GM12878 (cell line): ENCODE results near the gene IL22RA2. TPM values are rescaled to one million over a fixed set of nuclear protein-coding genes. Genes with fewer than 3 reads are reported as not detected.
A peak's percentile ranks its signal among the peaks of the same experiment; 100 is the strongest.
"Not testable (repeated sequence)": the region's sequence is repeated elsewhere in the genome, so short reads cannot be mapped to it uniquely, and the experiment has no call there.

Experiments
- ATAC-seq: fragments of 200-7000 bp; cut with Tn5 transposase; 3 replicates; pipeline ENCODE4 v1.9.1; 2020; ENCODE audit warnings: mild to moderate bottlenecking, moderate library complexity
- BruUV-seq: library from RNA; stranded (reverse); fragments of 400-500 nt; replicated peaks from 2 replicates; lab custom pipeline; 2021; lab: Mats Ljungman, UMichigan
- CTCF ChIA-PET: fragments of 300-600 bp; sonication (Branson Sonifier 250); formaldehyde crosslinking; extraction: SDS; loops from one replicate; lab custom pipeline; 2021; ENCODE audit warnings: inconsistent platforms; lab: Yijun Ruan, JAX
- POLR2A ChIA-PET: fragments of 350-600 bp; formaldehyde crosslinking; extraction: SDS; loops from one replicate; lab custom pipeline; 2021; ENCODE audit warnings: inconsistent platforms; lab: Charles Lee
- RAD21 ChIA-PET: fragments of 300-600 bp; sonication (Branson Sonifier 250); formaldehyde crosslinking; loops from one replicate; lab custom pipeline; 2023; ENCODE audit warnings: antibody characterized with exemption; ENCODE audit not compliant: unreplicated experiment; lab: Charles Lee
- SMC1A ChIA-PET: fragments of 300-600 bp; sonication (Branson Sonifier 250); formaldehyde crosslinking; loops from one replicate; lab custom pipeline; 2023; ENCODE audit not compliant: unreplicated experiment, uncharacterized antibody; lab: Charles Lee
- DNase-seq: peaks from one replicate; pipeline ENCODE4 v3.0.0-alpha.2; 2011; ENCODE audit warnings: low read depth, low spot score
- FAIRE-seq: peaks from 3 replicates; lab custom pipeline; 2011; peaks lifted over from hg19 to GRCh38; lab: Jason Lieb, UNC
- H2AFZ ChIP-seq: 2 replicates; pipeline ENCODE4 v1.6.0; 2011; ENCODE audit warnings: low read depth, low read length, control low read depth; ENCODE audit not compliant: control insufficient read depth
- H3K27ac ChIP-seq: 2 replicates; pipeline ENCODE4 v1.5.1; 2011; ENCODE audit warnings: control low read depth; ENCODE audit not compliant: control insufficient read depth, insufficient read depth
- H3K27me3 ChIP-seq, 2 experiments: replicated peaks in 1 of 2; 2 replicates each; pipeline versions ENCODE4 v1.6.0 to v1.6.1; 2011; ENCODE audit warnings: low read length in 1 of 2; ENCODE audit not compliant: control insufficient read depth in 2 of 2, insufficient read depth in 2 of 2
- H3K36me3 ChIP-seq, 2 experiments: 2 replicates each; pipeline ENCODE4 v1.5.1; 2011; ENCODE audit warnings: low read length in 1 of 2; ENCODE audit not compliant: control insufficient read depth in 2 of 2, insufficient read depth in 2 of 2
- H3K4me1 ChIP-seq: 2 replicates; pipeline ENCODE4 v1.6.1; 2011; ENCODE audit warnings: mild to moderate bottlenecking, low read length, moderate library complexity, mixed read lengths; ENCODE audit not compliant: control insufficient read depth, insufficient read depth
- H3K4me2 ChIP-seq: 2 replicates; pipeline ENCODE4 v1.6.0; 2011; ENCODE audit warnings: control low read depth; ENCODE audit not compliant: control insufficient read depth, insufficient read depth
- H3K4me3 ChIP-seq: fragments of 200-600 bp; sonication (generic); 2 replicates; pipeline ENCODE4 v1.5.1; 2016
- H3K79me2 ChIP-seq: 2 replicates; pipeline ENCODE4 v1.6.0; 2011; ENCODE audit warnings: low read length; ENCODE audit not compliant: control insufficient read depth, insufficient read depth
- H3K9ac ChIP-seq: 2 replicates; pipeline ENCODE4 v1.8.0; 2011; ENCODE audit warnings: low read length, control low read depth, mixed read lengths; ENCODE audit not compliant: control insufficient read depth, insufficient read depth
- H3K9me3 ChIP-seq: replicated peaks from 3 replicates; pipeline ENCODE4 v1.5.1; 2011; ENCODE audit warnings: mild to moderate bottlenecking, low read length; ENCODE audit not compliant: control insufficient read depth, insufficient read depth
- H4K20me1 ChIP-seq: 2 replicates; pipeline ENCODE4 v1.6.0; 2011; ENCODE audit not compliant: control insufficient read depth, insufficient read depth
- E2F8 ChIP-seq: fragments of 450-650 bp; IDR thresholded peaks from 2 replicates; pipeline ENCODE4 v1.6.1; 2018; ENCODE audit warnings: mild to moderate bottlenecking, low read depth, moderate library complexity; ENCODE audit not compliant: partially characterized antibody
- WGBS: methylation state at CpG from one replicate; pipeline ENCODE4 v1.1.6; 2016; ENCODE audit warnings: low lambda C conversion rate; ENCODE audit not compliant: insufficient replicate concordance, insufficient coverage; ENCODE audit errors: missing lambda C conversion rate; 5-methylcytosine and 5-hydroxymethylcytosine counted together
- in situ Hi-C: fragments of 300-500 bp; cut with MboI; formaldehyde crosslinking; loops from 9 replicates; pipeline ENCODE4 v1.14.3; 2018; ENCODE audit warnings: mixed read lengths
- intact Hi-C: fragments of 100-400 bp; cut with micrococcal nuclease; formaldehyde crosslinking; loops from one replicate; pipeline ENCODE4 v1.14.2; 2022; ENCODE audit not compliant: unreplicated experiment
- polyA plus RNA-seq, 11 experiments: library from polyadenylated mRNA; depleted of rRNA in 4 of 11; unstranded in 6 of 11; stranded (reverse) in 5 of 11; fragments of >200 nt; fragmentation: Nextera tagmentation in 4 of 11; fragmentation: Illumina TruSeq in 1 of 11; extraction: Ambion mirVana in 4 of 11; extraction: Trizol in 1 of 11; gene quantifications; 1 replicate in 1 of 11; 2 replicates in 10 of 11; pipeline versions ENCODE4 v1.2.1 to v1.2.3, GENCODE V29; 2011 to 2016; ENCODE audit warnings: inconsistent platforms in 2 of 11, missing spikeins in 2 of 11, low read depth in 1 of 11
- total RNA-seq, 4 experiments: library from RNA; depleted of rRNA in 3 of 4; stranded (reverse); fragments of >200 nt in 3 of 4; fragmentation: Illumina TruSeq in 1 of 4; extraction: Trizol in 1 of 4; gene quantifications; 2 replicates each; pipeline versions ENCODE4 v1.2.1 to v1.2.3, GENCODE V29; 2013 to 2021
- TF ChIP-seq, protein P1 (sequence below): fragments of 450-650 bp; IDR thresholded peaks from 2 replicates; pipeline ENCODE4 v1.6.1; 2017; ENCODE audit warnings: mild to moderate bottlenecking

Gene IL22RA2
- total and polyA plus RNA-seq, 10 of the 15 experiments (the other 5 are each of a cell fraction or from before 2014, with no cell fraction given), result 0.05 to 0.22 (median 0.09) TPM; not detected in 3

- RAD21 ChIA-PET, FAIRE-seq, intact Hi-C loops, H2AFZ ChIP-seq, H3K27ac ChIP-seq, ATAC-seq, POLR2A ChIA-PET, BruUV-seq, H3K4me1 ChIP-seq, H3K4me3 ChIP-seq, H3K4me2 ChIP-seq, CTCF ChIA-PET, DNase-seq, H3K9ac ChIP-seq, H3K27me3 ChIP-seq, H4K20me1 ChIP-seq, in situ Hi-C loops, SMC1A ChIA-PET: not testable (repeated sequence)
- WGBS, result 100% methylated on average over 3 of the region's 3 CpGs
- H3K79me2 ChIP-seq, result peaks cover 69% of the 10 kb centered on the region
- peaks cover 9 to 37% of the 10 kb centered on the region in 2 experiments for H3K36me3 ChIP-seq
- TF ChIP-seq E2F8, result peak; percentile 41
- TF ChIP-seq, protein P1, sequence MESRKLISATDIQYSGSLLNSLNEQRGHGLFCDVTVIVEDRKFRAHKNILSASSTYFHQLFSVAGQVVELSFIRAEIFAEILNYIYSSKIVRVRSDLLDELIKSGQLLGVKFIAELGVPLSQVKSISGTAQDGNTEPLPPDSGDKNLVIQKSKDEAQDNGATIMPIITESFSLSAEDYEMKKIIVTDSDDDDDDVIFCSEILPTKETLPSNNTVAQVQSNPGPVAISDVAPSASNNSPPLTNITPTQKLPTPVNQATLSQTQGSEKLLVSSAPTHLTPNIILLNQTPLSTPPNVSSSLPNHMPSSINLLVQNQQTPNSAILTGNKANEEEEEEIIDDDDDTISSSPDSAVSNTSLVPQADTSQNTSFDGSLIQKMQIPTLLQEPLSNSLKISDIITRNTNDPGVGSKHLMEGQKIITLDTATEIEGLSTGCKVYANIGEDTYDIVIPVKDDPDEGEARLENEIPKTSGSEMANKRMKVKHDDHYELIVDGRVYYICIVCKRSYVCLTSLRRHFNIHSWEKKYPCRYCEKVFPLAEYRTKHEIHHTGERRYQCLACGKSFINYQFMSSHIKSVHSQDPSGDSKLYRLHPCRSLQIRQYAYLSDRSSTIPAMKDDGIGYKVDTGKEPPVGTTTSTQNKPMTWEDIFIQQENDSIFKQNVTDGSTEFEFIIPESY, result peak; percentile 78; the same call in 1 of the 2 replicates
- peaks cover 41% of the 10 kb centered on the region for H3K9me3 ChIP-seq
Measured at GRCh38 chr6:137207457-137207856, 34.0 kb upstream of the IL22RA2 start.
